Spleen (tissue), 7 donors: ENCODE data around the gene ZFYVE26.

Source experiments
- POLR2AphosphoS5 ChIP-seq, 3 donors: sonication (generic); formaldehyde crosslinking; IDR thresholded peaks; one replicate each; pipeline ENCODE4 v1.5.1; 2017; ENCODE audit warnings: antibody characterized with exemption in 3 of 3
- TF ChIP-seq, protein P1 (sequence below), 11 experiments: fragments of 200-600 bp in 7 of 11; fragments of 450-650 bp in 4 of 11; sonication (generic) in 4 of 11; IDR thresholded peaks in 8 of 11; conservative IDR thresholded peaks in 3 of 11; 1 replicate in 7 of 11; 2 replicates in 4 of 11; pipeline versions ENCODE4 v1.4.0 to v1.8.0; 2016 to 2021; ENCODE audit warnings: antibody characterized with exemption in 11 of 11, inconsistent platforms in 4 of 11, mild to moderate bottlenecking in 1 of 11
- donor health status: DM: no; HTN: no; CAD: no; lungs with moderate emphysema.
- donor health status: DM: no; HTN: no; CAD: no.
- donor health status: DM: no; HTN: no; CAD: no.

DNA sequence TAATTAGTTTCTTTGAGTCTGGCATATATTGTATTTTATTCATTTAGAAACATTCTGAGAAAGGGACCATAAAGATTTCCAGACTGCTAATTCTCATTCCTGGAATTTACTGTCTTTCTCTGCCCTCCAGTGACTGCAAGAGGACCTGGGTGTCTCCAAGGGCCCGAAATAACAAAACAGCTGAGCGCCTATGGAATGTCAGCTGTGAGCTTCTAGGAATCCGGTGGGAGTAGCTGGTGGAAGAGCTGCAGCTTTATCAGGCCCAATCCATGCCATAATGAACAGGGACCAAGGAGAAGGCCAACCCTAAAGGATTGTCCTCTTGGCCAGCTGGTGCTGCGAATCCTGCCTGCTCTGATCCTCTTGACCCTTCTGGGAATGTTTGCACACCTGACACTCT, 82.8 kb downstream of the ZFYVE26 start:
- TF ChIP-seq, protein P1, sequence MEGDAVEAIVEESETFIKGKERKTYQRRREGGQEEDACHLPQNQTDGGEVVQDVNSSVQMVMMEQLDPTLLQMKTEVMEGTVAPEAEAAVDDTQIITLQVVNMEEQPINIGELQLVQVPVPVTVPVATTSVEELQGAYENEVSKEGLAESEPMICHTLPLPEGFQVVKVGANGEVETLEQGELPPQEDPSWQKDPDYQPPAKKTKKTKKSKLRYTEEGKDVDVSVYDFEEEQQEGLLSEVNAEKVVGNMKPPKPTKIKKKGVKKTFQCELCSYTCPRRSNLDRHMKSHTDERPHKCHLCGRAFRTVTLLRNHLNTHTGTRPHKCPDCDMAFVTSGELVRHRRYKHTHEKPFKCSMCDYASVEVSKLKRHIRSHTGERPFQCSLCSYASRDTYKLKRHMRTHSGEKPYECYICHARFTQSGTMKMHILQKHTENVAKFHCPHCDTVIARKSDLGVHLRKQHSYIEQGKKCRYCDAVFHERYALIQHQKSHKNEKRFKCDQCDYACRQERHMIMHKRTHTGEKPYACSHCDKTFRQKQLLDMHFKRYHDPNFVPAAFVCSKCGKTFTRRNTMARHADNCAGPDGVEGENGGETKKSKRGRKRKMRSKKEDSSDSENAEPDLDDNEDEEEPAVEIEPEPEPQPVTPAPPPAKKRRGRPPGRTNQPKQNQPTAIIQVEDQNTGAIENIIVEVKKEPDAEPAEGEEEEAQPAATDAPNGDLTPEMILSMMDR (IDR thresholded peaks at IDR 0.05 in 8 of 11, conservative IDR thresholded peaks at IDR 0.05 in 3 of 11), result no peak
- TF ChIP-seq POLR2AphosphoS5 (IDR thresholded peaks at IDR 0.05), result no peak
